BE2C (cell line): ENCODE results near the gene CCDC88C.

Experiments used
- DNase-seq: peaks from one replicate; pipeline ENCODE4 v3.0.0-alpha.2; 2020
- H3K27me3 ChIP-seq: fragments of 250-450 bp; sonication (Bioruptor Pico); 2 replicates; pipeline ENCODE4 v1.5.1; 2020; ENCODE audit warnings: mild to moderate bottlenecking
- H3K36me3 ChIP-seq: fragments of 250-450 bp; sonication (Bioruptor Pico); 2 replicates; pipeline ENCODE4 v1.5.1; 2020; ENCODE audit warnings: mild to moderate bottlenecking
- H3K4me1 ChIP-seq: fragments of 250-450 bp; sonication (Bioruptor Pico); 2 replicates; pipeline ENCODE4 v1.5.1; 2020
- H3K4me3 ChIP-seq: 2 replicates; pipeline ENCODE4 v1.5.1; 2011; ENCODE audit warnings: low read depth, low read length
- H3K9me3 ChIP-seq: fragments of 250-450 bp; sonication (Bioruptor Pico); 2 replicates; pipeline ENCODE4 v1.5.1; 2020
- TF ChIP-seq, protein P1 (sequence below): IDR thresholded peaks from 2 replicates; pipeline ENCODE4 v1.5.1; 2012; ENCODE audit warnings: mild to moderate bottlenecking, low read depth, low read length

Gene CCDC88C

DNA sequence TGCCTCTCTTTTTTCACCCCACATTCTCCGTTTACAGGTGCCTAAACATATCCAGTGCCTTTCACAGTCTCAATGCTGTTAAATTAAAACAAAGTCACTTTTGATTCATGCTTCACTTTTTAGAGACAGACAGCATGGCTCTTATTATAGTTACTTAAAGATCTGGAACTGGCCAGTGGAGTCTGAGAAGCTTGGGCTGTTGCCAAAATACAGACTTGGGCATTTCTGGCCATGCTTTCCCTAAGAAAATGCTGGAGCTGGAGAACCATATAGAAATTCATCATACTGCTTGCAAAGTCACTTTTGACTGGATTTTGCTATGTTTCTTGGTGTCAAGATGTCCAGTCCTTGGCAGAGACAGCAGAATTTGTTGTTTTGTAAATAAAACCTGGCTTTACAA, 161.0 kb downstream of the CCDC88C start:
- Histone ChIP-seq H3K4me3 (no peak overlapping the region), H3K4me1 (peaks cover 28% of the 10 kb centered on the region), H3K9me3 (no peaks in the 10 kb centered on the region), H3K36me3 (no peaks in the 10 kb centered on the region), H3K27me3 (no peaks in the 10 kb centered on the region)
- TF ChIP-seq, protein P1, sequence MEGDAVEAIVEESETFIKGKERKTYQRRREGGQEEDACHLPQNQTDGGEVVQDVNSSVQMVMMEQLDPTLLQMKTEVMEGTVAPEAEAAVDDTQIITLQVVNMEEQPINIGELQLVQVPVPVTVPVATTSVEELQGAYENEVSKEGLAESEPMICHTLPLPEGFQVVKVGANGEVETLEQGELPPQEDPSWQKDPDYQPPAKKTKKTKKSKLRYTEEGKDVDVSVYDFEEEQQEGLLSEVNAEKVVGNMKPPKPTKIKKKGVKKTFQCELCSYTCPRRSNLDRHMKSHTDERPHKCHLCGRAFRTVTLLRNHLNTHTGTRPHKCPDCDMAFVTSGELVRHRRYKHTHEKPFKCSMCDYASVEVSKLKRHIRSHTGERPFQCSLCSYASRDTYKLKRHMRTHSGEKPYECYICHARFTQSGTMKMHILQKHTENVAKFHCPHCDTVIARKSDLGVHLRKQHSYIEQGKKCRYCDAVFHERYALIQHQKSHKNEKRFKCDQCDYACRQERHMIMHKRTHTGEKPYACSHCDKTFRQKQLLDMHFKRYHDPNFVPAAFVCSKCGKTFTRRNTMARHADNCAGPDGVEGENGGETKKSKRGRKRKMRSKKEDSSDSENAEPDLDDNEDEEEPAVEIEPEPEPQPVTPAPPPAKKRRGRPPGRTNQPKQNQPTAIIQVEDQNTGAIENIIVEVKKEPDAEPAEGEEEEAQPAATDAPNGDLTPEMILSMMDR: no peak
- DNase-seq: no peak

DNA sequence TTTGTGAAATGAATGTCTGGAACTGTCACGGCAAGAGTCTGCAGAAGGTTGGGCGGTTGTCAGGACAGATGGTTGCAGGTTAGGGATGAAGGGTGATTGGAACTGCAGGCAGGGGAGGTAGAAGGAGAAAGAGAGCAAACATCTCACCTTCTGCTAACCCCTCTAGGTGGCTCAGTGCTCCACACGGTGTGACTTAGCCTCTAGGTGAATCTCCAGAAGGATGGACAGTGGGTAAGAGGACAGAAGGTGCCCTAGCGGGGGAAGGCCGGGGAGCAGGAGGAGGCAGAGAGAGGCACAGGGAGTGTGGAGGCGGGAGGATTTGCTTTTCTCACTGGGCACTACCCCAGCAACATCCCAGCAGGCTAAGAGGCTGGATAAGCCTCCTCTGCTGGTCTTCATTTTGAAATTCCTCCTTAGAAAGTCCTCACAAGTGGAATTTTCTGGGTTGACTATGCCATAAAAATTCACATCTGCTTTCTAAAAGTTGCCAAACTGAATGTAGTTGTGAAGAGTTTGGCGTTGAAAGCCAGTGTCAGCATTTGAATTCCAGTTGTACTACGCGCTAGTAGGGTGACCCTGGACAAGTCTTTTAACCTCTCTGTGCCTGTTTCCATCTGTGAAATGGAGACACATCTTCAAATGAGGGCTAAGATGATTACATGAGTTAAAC, 162.5 kb downstream of the CCDC88C start:
- no peaks in the 10 kb centered on the region for H3K9me3 ChIP-seq
- TF ChIP-seq, protein P1: no peak
- no peak overlapping the region for H3K4me3 ChIP-seq
- no peaks in the 10 kb centered on the region for H3K27me3 ChIP-seq
- peaks cover 36% of the 10 kb centered on the region for H3K4me1 ChIP-seq
- H3K36me3 ChIP-seq: no peaks in the 10 kb centered on the region
- DNase-seq: no peak

DNA sequence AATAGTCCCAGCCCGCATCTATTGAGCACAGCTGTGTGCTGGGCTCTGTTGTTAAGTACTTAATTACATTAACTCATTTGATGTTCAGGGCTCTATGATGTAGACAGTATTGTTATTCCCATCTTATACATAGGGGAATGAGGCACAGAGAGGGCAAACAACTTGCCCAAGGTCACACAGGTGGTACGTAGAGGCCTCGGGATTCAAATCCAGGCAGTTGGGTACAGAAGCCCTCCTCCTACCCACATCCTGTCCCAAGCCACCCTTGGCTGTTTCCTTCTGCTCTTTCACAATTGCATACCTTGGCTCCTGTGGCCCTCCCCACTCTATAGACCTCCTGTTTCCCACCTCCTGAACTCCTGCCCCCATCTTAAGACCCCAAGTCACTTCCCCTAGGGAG, 163.2 kb downstream of the CCDC88C start:
- no peak for DNase-seq
- Histone ChIP-seq H3K4me3 (peak overlapping the region; percentile 62), H3K9me3 (no peaks in the 10 kb centered on the region), H3K4me1 (peaks cover 41% of the 10 kb centered on the region), H3K36me3 (no peaks in the 10 kb centered on the region), H3K27me3 (no peaks in the 10 kb centered on the region)
- TF ChIP-seq, protein P1: no peak

DNA sequence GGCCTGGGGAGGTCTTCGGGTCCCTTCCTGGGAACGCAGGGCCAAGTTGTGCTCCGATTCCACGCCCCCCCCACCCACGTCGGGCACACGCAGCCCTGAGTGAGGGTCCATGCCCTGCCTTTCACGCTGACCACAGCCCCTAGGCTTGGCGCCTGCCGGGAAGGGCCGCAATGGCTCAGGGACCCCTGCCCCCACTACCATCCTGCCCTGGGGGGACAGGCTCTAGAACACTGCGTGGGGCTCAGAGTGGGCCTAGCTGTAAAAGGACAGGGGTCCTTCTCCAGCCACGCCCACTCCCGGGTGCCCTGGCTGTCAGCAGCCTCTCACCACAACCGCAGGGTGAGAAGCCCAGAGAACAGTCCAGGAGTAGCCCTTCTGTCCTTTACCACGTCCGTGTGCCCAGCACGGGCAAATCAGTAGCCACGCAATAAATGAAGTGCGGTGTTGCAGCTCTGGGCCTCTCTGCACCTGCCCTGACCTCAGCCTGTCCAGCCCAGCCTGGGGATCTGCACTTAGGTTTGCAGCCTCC, 163.8 kb downstream of the CCDC88C start:
- H3K36me3 ChIP-seq: no peaks in the 10 kb centered on the region
- peaks cover 41% of the 10 kb centered on the region for H3K4me1 ChIP-seq
- peak; percentile 38 for DNase-seq
- no peaks in the 10 kb centered on the region for H3K9me3 ChIP-seq
- TF ChIP-seq, protein P1: no peak
- H3K27me3 ChIP-seq: no peaks in the 10 kb centered on the region
- H3K4me3 ChIP-seq: peak overlapping the region; percentile 62

DNA sequence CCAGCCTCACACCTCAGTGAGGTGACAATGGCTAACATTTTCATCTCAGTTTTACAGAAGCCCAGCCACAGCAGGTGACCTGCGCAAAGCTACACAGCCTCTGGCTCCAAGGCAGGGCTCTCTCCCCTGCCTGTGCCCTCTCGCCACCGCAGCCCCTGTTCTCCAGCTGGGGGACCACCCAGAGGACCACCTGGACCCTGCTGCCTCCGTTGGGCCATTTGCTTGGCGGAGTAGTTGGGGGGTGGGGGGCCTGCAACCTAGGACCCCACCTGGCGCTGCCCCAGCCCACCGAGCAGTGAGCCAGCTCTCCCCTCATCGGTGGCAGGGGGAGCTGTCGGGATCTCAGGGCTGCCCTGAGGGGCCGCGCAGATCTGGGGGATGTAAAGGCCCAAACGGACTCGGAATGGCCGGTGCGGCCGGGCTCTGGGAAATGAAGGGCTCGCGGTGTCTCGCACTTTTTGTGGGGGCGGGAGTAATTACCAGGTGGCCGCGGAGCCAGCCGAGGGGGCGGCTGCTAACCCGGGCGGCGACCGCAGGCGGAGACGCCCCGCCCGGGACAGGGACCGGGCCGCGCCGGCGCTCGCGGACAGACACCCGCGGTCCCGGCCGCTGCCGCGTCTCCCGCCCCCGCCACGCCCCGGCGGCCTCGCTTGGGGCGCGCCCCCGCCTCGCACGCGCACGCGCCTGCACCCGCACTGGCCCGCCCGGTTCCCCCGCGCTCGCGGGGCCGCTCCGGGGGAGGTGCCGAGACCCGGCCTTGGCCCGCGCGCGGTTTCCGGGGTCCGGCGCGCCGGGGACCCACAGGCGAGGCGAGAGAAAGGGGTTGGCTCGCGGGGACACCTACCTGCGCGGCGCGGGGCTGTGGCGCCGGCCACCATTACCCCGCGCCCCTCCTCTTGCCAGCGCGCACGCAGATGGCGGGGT, 164.5 kb downstream of the CCDC88C start:
- Histone ChIP-seq H3K27me3 (no peaks in the 10 kb centered on the region), H3K36me3 (no peaks in the 10 kb centered on the region), H3K4me1 (peaks cover 41% of the 10 kb centered on the region), H3K9me3 (no peaks in the 10 kb centered on the region), H3K4me3 (peak overlapping the region; percentile 62)
- peak; percentile 58 for DNase-seq
- TF ChIP-seq, protein P1: peak; percentile 34
